H9 (cell line): ENCODE measurements around the gene EZH2. TPM values are rescaled to one million over a fixed set of nuclear protein-coding genes. Genes with fewer than 3 reads are reported as not detected.
A peak's percentile ranks its signal among the peaks of the same experiment; 100 is the strongest.

Source experiments
- DNase-seq: peaks from one replicate; pipeline ENCODE4 v3.0.0-alpha.2; 2017
- H2AFZ ChIP-seq: one replicate; pipeline ENCODE4 v1.6.1; 2013; ENCODE audit warnings: mild to moderate bottlenecking, low read length, control low read depth, moderate library complexity
- H2AK5ac ChIP-seq: 2 replicates; pipeline ENCODE4 v1.6.1; 2013; ENCODE audit warnings: low read length, control low read depth, mixed read lengths; ENCODE audit not compliant: insufficient read length
- H2BK120ac ChIP-seq: one replicate; pipeline ENCODE4 v1.6.1; 2013; ENCODE audit warnings: low read depth, mild to moderate bottlenecking, low read length, control low read depth, inconsistent platforms; ENCODE audit not compliant: poor library complexity, severe bottlenecking
- H2BK12ac ChIP-seq: 2 replicates; pipeline ENCODE4 v1.6.1; 2013; ENCODE audit warnings: low read length, control low read depth, mixed read lengths, low read depth; ENCODE audit not compliant: insufficient read length
- H2BK15ac ChIP-seq: 2 replicates; pipeline ENCODE4 v1.6.1; 2013; ENCODE audit warnings: low read depth, low read length, control low read depth
- H2BK20ac ChIP-seq: one replicate; pipeline ENCODE4 v1.6.1; 2013; ENCODE audit warnings: low read depth, mild to moderate bottlenecking, low read length, control low read depth, inconsistent platforms; ENCODE audit not compliant: poor library complexity, severe bottlenecking
- H2BK5ac ChIP-seq: 2 replicates; pipeline ENCODE4 v1.6.1; 2013; ENCODE audit warnings: low read length, control low read depth, mixed read lengths; ENCODE audit not compliant: insufficient read length
- H3K14ac ChIP-seq: 2 replicates; pipeline ENCODE4 v1.6.1; 2013; ENCODE audit warnings: low read length, control low read depth; ENCODE audit not compliant: insufficient read depth
- H3K18ac ChIP-seq: 2 replicates; pipeline ENCODE4 v1.6.1; 2013; ENCODE audit warnings: low read depth, mild to moderate bottlenecking, mixed read lengths, low read length, control low read depth; ENCODE audit not compliant: insufficient read length
- H3K23ac ChIP-seq: 2 replicates; pipeline ENCODE4 v1.6.1; 2013; ENCODE audit warnings: low read length, control low read depth, mixed read lengths, low read depth; ENCODE audit not compliant: insufficient read length
- H3K23me2 ChIP-seq: 2 replicates; pipeline ENCODE4 v1.6.1; 2013; ENCODE audit warnings: low read depth, mild to moderate bottlenecking, mixed read lengths, low read length, control low read depth; ENCODE audit not compliant: insufficient read length, poor library complexity, severe bottlenecking
- H3K27ac ChIP-seq: 2 replicates; pipeline ENCODE4 v1.5.1; 2013; ENCODE audit warnings: low read length, control low read depth, mixed read lengths, low read depth; ENCODE audit not compliant: insufficient read length
- H3K27me3 ChIP-seq: 2 replicates; pipeline ENCODE4 v1.6.1; 2013; ENCODE audit warnings: low read length, control low read depth, inconsistent platforms; ENCODE audit not compliant: insufficient read depth
- H3K4ac ChIP-seq: 2 replicates; pipeline ENCODE4 v1.6.1; 2013; ENCODE audit warnings: low read depth, mild to moderate bottlenecking, control low read depth, inconsistent platforms, low read length, moderate library complexity
- H3K4me1 ChIP-seq: 2 replicates; pipeline ENCODE4 v1.6.1; 2013; ENCODE audit warnings: low read length, control low read depth, inconsistent platforms; ENCODE audit not compliant: insufficient read depth
- H3K4me2 ChIP-seq: 2 replicates; pipeline ENCODE4 v1.6.1; 2013; ENCODE audit warnings: low read length, control low read depth, mixed read lengths; ENCODE audit not compliant: insufficient read length, insufficient read depth
- H3K56ac ChIP-seq: 2 replicates; pipeline ENCODE4 v1.6.1; 2013; ENCODE audit warnings: low read depth, mild to moderate bottlenecking, mixed read lengths, low read length, control low read depth; ENCODE audit not compliant: insufficient read length
- H3K79me1 ChIP-seq: 2 replicates; pipeline ENCODE4 v1.6.1; 2013; ENCODE audit warnings: low read depth, mild to moderate bottlenecking, moderate library complexity, low read length, control low read depth, inconsistent platforms; ENCODE audit not compliant: insufficient read depth, poor library complexity, severe bottlenecking
- H3K79me2 ChIP-seq: 2 replicates; pipeline ENCODE4 v1.6.1; 2013; ENCODE audit warnings: low read length, control low read depth, inconsistent platforms; ENCODE audit not compliant: insufficient read depth
- H3K9ac ChIP-seq: 2 replicates; pipeline ENCODE4 v1.6.1; 2013; ENCODE audit warnings: low read length, control low read depth, mixed read lengths; ENCODE audit not compliant: insufficient read length; ENCODE audit errors: extremely low read depth
- H3K9me3 ChIP-seq: one replicate; pipeline ENCODE4 v1.6.1; 2013; ENCODE audit warnings: low read depth, low read length, inconsistent platforms; ENCODE audit not compliant: control insufficient read depth
- H3T11ph ChIP-seq: one replicate; pipeline ENCODE4 v1.6.1; 2013; ENCODE audit warnings: mild to moderate bottlenecking, low read length, control low read depth, inconsistent platforms
- H4K20me1 ChIP-seq: one replicate; pipeline ENCODE4 v1.6.1; 2013; ENCODE audit not compliant: control insufficient read depth, insufficient read length, insufficient read depth
- H4K5ac ChIP-seq: 2 replicates; pipeline ENCODE4 v1.6.1; 2013; ENCODE audit warnings: low read depth, mild to moderate bottlenecking, mixed read lengths, low read length, control low read depth; ENCODE audit not compliant: insufficient read length
- H4K8ac ChIP-seq: replicated peaks from 2 replicates; pipeline ENCODE4 v1.6.1; 2013; ENCODE audit warnings: low read length, control low read depth, mixed read lengths, low read depth; ENCODE audit not compliant: insufficient read length
- H4K91ac ChIP-seq: 2 replicates; pipeline ENCODE4 v1.6.1; 2013; ENCODE audit warnings: low read depth, mild to moderate bottlenecking, moderate library complexity, mixed read lengths, low read length, control low read depth; ENCODE audit not compliant: insufficient read length
- H3K27ac Mint-ChIP-seq, 3 experiments: 2 replicates in 2 of 3; 3 replicates in 1 of 3; pipeline ENCODE4 v1.8.0; 2020 to 2021; ENCODE audit warnings: mixed read lengths in 3 of 3, mild to moderate bottlenecking in 1 of 3, moderate library complexity in 1 of 3
- H3K27me3 Mint-ChIP-seq: 2 replicates; pipeline ENCODE4 v1.8.0; 2021; ENCODE audit warnings: low read depth, mild to moderate bottlenecking, moderate library complexity, mixed read lengths
- H3K36me3 Mint-ChIP-seq, 3 experiments: 2 replicates in 2 of 3; 3 replicates in 1 of 3; pipeline ENCODE4 v1.8.0; 2020 to 2021; ENCODE audit warnings: low read depth in 3 of 3, mixed read lengths in 3 of 3; ENCODE audit not compliant: insufficient read depth in 1 of 3
- H3K4me1 Mint-ChIP-seq, 2 experiments: 2 replicates each; pipeline ENCODE4 v1.8.0; 2020; ENCODE audit warnings: mixed read lengths in 2 of 2
- H3K4me3 Mint-ChIP-seq, 2 experiments: 2 replicates in 1 of 2; 3 replicates in 1 of 2; pipeline ENCODE4 v1.8.0; 2020 to 2021; ENCODE audit warnings: mild to moderate bottlenecking in 2 of 2, mixed read lengths in 2 of 2, moderate library complexity in 1 of 2
- H3K9me3 Mint-ChIP-seq, 2 experiments: 2 replicates in 1 of 2; 3 replicates in 1 of 2; pipeline ENCODE4 v1.8.0; 2020; ENCODE audit warnings: mild to moderate bottlenecking in 2 of 2, mixed read lengths in 2 of 2, moderate library complexity in 1 of 2
- whole genome bisulfite sequencing: extraction: QIAGEN DNeasy Blood & Tissue Kit; methylation state at CpG from one replicate; pipeline ENCODE4 v1.1.7; 2013; ENCODE audit warnings: missing lambda C conversion rate, low lambda C conversion rate, mixed read lengths; ENCODE audit not compliant: insufficient read length; ENCODE audit errors: extremely low coverage; 5-methylcytosine and 5-hydroxymethylcytosine counted together
- total RNA-seq: library from RNA; stranded (reverse); gene quantifications from 2 replicates; pipeline ENCODE4 v1.2.1, GENCODE V29; 2021
- TF ChIP-seq, protein P1 (sequence below): fragments of 200-600 bp; sonication (generic); conservative IDR thresholded peaks from 3 replicates; pipeline ENCODE4 v1.8.0; 2021; ENCODE audit warnings: antibody characterized with exemption, mild to moderate bottlenecking

EZH2 gene
- total RNA-seq, 1 experiment from 2014 or later = 41.3 TPM

DNA sequence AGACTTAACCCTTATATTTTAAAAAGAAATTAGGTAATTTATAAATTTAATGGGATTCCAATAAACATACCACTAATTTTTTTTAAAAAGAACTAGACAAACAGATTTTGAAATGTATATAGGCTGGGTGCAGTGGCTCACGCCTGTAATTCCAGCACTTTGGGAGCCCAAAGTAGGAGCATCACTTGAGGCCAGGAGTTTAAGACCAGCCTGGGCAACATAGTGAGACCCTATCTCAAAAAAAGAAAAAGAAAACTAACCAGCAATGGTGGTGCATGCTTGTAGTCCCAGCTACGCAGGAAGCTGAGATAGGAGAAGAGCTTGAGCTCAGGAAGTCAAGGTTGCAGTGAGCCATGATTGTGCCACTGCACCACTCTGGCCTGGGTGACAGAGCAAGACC is 62.7 kb downstream of the EZH2 start:
- H3K79me1 ChIP-seq = no peaks in the 10 kb centered on the region
- Mint-ChIP-seq H3K4me1 (peaks cover 0 to 3% of the 10 kb centered on the region in 2 experiments; a peak in 2 of 4 replicates), H3K9me3 (no peaks in the 10 kb centered on the region), H3K27me3 (no peaks in the 10 kb centered on the region), H3K4me3 (no peak overlapping the region), H3K36me3 (peaks cover 9 to 56% (median 46%) of the 10 kb centered on the region in 3 experiments; a peak in 5 of 7 replicates), H3K27ac (peak overlapping the region in 1 of 3 experiments; percentile 79; a peak in 1 of 7 replicates)
- no peaks in the 10 kb centered on the region for H3K79me2 ChIP-seq
- no peak overlapping the region for H2BK15ac ChIP-seq
- no peak overlapping the region for H3K56ac ChIP-seq
- TF ChIP-seq, protein P1, sequence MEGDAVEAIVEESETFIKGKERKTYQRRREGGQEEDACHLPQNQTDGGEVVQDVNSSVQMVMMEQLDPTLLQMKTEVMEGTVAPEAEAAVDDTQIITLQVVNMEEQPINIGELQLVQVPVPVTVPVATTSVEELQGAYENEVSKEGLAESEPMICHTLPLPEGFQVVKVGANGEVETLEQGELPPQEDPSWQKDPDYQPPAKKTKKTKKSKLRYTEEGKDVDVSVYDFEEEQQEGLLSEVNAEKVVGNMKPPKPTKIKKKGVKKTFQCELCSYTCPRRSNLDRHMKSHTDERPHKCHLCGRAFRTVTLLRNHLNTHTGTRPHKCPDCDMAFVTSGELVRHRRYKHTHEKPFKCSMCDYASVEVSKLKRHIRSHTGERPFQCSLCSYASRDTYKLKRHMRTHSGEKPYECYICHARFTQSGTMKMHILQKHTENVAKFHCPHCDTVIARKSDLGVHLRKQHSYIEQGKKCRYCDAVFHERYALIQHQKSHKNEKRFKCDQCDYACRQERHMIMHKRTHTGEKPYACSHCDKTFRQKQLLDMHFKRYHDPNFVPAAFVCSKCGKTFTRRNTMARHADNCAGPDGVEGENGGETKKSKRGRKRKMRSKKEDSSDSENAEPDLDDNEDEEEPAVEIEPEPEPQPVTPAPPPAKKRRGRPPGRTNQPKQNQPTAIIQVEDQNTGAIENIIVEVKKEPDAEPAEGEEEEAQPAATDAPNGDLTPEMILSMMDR = no peak
- DNase-seq = no peak
- no peak overlapping the region for H3K9ac ChIP-seq
- H4K5ac ChIP-seq = no peak overlapping the region
- H2BK120ac ChIP-seq = no peak overlapping the region
- no peak overlapping the region for H2BK12ac ChIP-seq
- H3K4me2 ChIP-seq = no peak overlapping the region
- H4K91ac ChIP-seq = no peak overlapping the region
- H2AK5ac ChIP-seq = no peak overlapping the region
- no peak overlapping the region for H3K27ac ChIP-seq
- no peak overlapping the region for H2BK5ac ChIP-seq
- H3K23ac ChIP-seq = no peak overlapping the region
- no peaks in the 10 kb centered on the region for H3K27me3 ChIP-seq
- no peaks in the 10 kb centered on the region for H3K4me1 ChIP-seq
- H2BK20ac ChIP-seq = no peak overlapping the region
- H4K8ac ChIP-seq = no peak overlapping the region
- H3K23me2 ChIP-seq = no peaks in the 10 kb centered on the region
- H4K20me1 ChIP-seq = no peaks in the 10 kb centered on the region
- H3K4ac ChIP-seq = no peak overlapping the region
- no peaks in the 10 kb centered on the region for H3K9me3 ChIP-seq
- no peak overlapping the region for H3K14ac ChIP-seq
- WGBS = no CpG with 5 or more reads among the region's 2 CpGs
- H3K18ac ChIP-seq = no peak overlapping the region
- no peak overlapping the region for H2AFZ ChIP-seq
- no peak overlapping the region for H3T11ph ChIP-seq
